Right lobe of liver (tissue), 6 donors: Measurements from ENCODE around the gene RSRP1. TPM values are rescaled to one million over a fixed set of nuclear protein-coding genes. Genes with fewer than 3 reads are reported as not detected.

Experiments used
- ATAC-seq, 4 donors: fragments of 200-7000 bp; cut with Tn5 transposase; one replicate each; pipeline ENCODE4 v1.9.1; 2020; ENCODE audit warnings: mild to moderate bottlenecking in 4 of 4, moderate library complexity in 4 of 4
- DNase-seq, 3 donors: peaks; one replicate each; pipeline ENCODE4 v3.0.0-alpha.2; 2020
- H3K27ac ChIP-seq, 3 donors: fragments of 200-600 bp; one replicate each; pipeline ENCODE4 v1.8.0; 2022
- H3K27me3 ChIP-seq, 2 donors: fragments of 200-600 bp; one replicate each; pipeline ENCODE4 v1.8.0; 2022
- H3K36me3 ChIP-seq, 4 donors: fragments of 200-600 bp; sonication (generic) in 1 of 4; one replicate each; pipeline versions ENCODE4 v1.5.1 to v1.8.0; 2017 to 2022; ENCODE audit warnings: control low read depth in 1 of 4
- H3K4me1 ChIP-seq, 4 donors: fragments of 200-600 bp; sonication (generic) in 1 of 4; one replicate each; pipeline versions ENCODE4 v1.5.1 to v1.8.0; 2017 to 2022; ENCODE audit warnings: control low read depth in 1 of 4
- H3K4me3 ChIP-seq, 3 donors: fragments of 200-600 bp; one replicate each; pipeline ENCODE4 v1.8.0; 2022
- H3K9me3 ChIP-seq, 4 donors: fragments of 200-600 bp; sonication (generic) in 1 of 4; one replicate each; pipeline versions ENCODE4 v1.5.1 to v1.8.0; 2017 to 2022; ENCODE audit warnings: control low read depth in 1 of 4
- POLR2A ChIP-seq: fragments of 450-650 bp; IDR thresholded peaks from one replicate; pipeline ENCODE4 v1.6.1; 2017; ENCODE audit warnings: antibody characterized with exemption, mild to moderate bottlenecking
- WGBS: methylation state at CpG from one replicate; pipeline ENCODE4 v1.1.6; 2018; ENCODE audit warnings: low coverage, low lambda C conversion rate; ENCODE audit not compliant: insufficient coverage; ENCODE audit errors: missing lambda C conversion rate; 5-methylcytosine and 5-hydroxymethylcytosine counted together
- intact Hi-C, 2 donors: fragments of 100-400 bp; cut with DNase I; formaldehyde crosslinking; loops; one replicate each; pipeline versions ENCODE4 v1.11.2 to v1.14.1; 2022
- total RNA-seq, 6 experiments: library from RNA; depleted of rRNA in 2 of 6; stranded (reverse); fragments of >200 nt in 2 of 6; fragmentation: NEBNext Ultra II Directional in 3 of 6; extraction: Animal tissue kit (Norgen Biotek cat#: 25700) in 3 of 6; gene quantifications; one replicate each; pipeline versions ENCODE4 v1.1.0 to v1.2.4, GENCODE V29; 2016 to 2023
- TF ChIP-seq, protein P1 (sequence below), 4 donors: fragments of 200-600 bp in 3 of 4; fragments of 450-650 bp in 1 of 4; IDR thresholded peaks; one replicate each; pipeline versions ENCODE4 v1.5.1 to v1.8.0; 2016 to 2022; ENCODE audit warnings: antibody characterized with exemption in 4 of 4, mild to moderate bottlenecking in 2 of 4
- donor health status: DM: no; HTN: yes; CAD: no.
- donor health status: DM: no; HTN: no; CAD: no.
- donor health status: DM: no; HTN: no; CAD: no.
- donor health status: DM: no; HTN: yes; CAD: no.
- donor health status: DM: no; HTN: yes; CAD: no.

RSRP1 gene
- total RNA-seq, 6 experiments from 2014 or later = 32.1 to 52.1 (median 40.2) TPM

DNA sequence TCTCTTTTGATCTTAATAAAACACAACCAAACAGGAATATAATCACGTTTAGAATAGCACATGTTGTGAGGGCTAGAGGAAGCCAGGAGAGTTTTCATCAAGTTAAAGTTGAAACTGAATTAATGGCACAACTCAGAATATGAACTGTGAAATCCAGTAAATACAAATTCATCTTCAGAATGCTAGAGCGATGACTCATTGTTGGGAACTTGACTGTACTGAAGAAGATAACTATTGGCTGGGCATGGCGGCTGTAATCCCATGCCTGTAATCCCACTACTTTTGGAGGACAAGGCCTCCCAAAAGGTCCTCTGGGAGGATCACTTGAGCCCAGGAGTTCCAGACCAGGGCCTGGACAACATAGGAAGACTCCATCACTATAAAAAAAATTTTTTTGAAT, 23.8 kb downstream of the RSRP1 start:
- no peak overlapping the region for H3K27ac ChIP-seq
- no peak for TF ChIP-seq POLR2A
- TF ChIP-seq, protein P1, sequence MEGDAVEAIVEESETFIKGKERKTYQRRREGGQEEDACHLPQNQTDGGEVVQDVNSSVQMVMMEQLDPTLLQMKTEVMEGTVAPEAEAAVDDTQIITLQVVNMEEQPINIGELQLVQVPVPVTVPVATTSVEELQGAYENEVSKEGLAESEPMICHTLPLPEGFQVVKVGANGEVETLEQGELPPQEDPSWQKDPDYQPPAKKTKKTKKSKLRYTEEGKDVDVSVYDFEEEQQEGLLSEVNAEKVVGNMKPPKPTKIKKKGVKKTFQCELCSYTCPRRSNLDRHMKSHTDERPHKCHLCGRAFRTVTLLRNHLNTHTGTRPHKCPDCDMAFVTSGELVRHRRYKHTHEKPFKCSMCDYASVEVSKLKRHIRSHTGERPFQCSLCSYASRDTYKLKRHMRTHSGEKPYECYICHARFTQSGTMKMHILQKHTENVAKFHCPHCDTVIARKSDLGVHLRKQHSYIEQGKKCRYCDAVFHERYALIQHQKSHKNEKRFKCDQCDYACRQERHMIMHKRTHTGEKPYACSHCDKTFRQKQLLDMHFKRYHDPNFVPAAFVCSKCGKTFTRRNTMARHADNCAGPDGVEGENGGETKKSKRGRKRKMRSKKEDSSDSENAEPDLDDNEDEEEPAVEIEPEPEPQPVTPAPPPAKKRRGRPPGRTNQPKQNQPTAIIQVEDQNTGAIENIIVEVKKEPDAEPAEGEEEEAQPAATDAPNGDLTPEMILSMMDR (IDR thresholded peaks at IDR 0.05) = no peak
- intact Hi-C loops = no loop called here
- no peaks in the 10 kb centered on the region for H3K4me1 ChIP-seq
- no peaks in the 10 kb centered on the region for H3K27me3 ChIP-seq
- no peak overlapping the region for H3K4me3 ChIP-seq
- DNase-seq (no peak), ATAC-seq (no peak)
- peaks cover 6 to 80% (median 39%) of the 10 kb centered on the region in 4 donors for H3K36me3 ChIP-seq
- WGBS = 88% methylated on average over 2 of the region's 3 CpGs
- no peaks in the 10 kb centered on the region for H3K9me3 ChIP-seq

DNA sequence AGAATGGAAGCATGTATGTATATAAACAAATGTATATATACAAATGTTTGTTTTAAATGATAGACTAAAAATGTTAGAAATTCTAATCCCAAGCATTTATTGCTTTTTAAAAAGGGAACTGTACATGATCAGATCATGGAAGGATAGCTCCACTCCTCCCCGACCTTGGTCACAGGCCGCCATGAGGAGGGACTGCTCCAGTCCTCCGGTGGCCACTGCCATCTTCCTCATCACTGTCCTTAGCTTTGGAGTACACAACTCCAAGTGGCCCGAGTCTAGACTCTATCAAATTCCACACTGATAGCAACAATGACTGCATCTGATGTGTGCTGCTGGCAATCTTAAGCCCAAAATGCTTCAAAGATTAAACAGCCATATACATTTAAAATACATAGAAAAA, 24.6 kb downstream of the RSRP1 start:
- intact Hi-C loops = no loop called here
- 97% methylated on average over 4 of the region's 4 CpGs for WGBS
- Histone ChIP-seq H3K27ac (no peak overlapping the region), H3K27me3 (no peaks in the 10 kb centered on the region), H3K9me3 (no peaks in the 10 kb centered on the region), H3K36me3 (peaks cover 5 to 71% (median 32%) of the 10 kb centered on the region in 4 donors), H3K4me3 (no peak overlapping the region), H3K4me1 (no peaks in the 10 kb centered on the region)
- ATAC-seq (no peak), DNase-seq (no peak)
- TF ChIP-seq, protein P1 (IDR thresholded peaks at IDR 0.05) = no peak
- no peak for TF ChIP-seq POLR2A

DNA sequence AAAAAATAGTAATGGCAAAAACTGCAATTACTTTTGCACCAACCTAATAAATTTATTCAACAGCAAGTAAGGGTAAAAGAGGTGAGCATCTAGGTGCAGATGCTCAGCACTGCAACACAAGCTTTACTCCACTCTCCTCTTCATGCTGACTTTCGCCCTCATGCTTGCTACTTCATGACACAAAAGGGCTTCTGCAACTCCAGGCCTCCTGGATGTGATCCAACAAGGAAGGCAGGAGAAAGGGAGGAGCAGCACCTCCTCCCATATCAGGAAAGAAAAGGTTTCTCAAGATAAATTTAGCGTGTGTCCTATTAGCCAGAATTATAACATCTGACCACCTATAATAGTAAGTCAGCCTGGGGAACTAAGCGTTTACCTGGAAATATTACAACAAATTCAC, 26.6 kb downstream of the RSRP1 start:
- no peak overlapping the region for H3K27ac ChIP-seq
- peaks cover 0 to 52% (median 25%) of the 10 kb centered on the region in 4 donors for H3K36me3 ChIP-seq
- TF ChIP-seq, protein P1 (IDR thresholded peaks at IDR 0.05) = no peak
- TF ChIP-seq POLR2A = no peak
- no peaks in the 10 kb centered on the region for H3K4me1 ChIP-seq
- DNase-seq (no peak), ATAC-seq (no peak)
- no peaks in the 10 kb centered on the region for H3K9me3 ChIP-seq
- no peaks in the 10 kb centered on the region for H3K27me3 ChIP-seq
- H3K4me3 ChIP-seq = no peak overlapping the region
- intact Hi-C loops = no loop called here
- WGBS = 87% methylated on average over 3 of the region's 3 CpGs

DNA sequence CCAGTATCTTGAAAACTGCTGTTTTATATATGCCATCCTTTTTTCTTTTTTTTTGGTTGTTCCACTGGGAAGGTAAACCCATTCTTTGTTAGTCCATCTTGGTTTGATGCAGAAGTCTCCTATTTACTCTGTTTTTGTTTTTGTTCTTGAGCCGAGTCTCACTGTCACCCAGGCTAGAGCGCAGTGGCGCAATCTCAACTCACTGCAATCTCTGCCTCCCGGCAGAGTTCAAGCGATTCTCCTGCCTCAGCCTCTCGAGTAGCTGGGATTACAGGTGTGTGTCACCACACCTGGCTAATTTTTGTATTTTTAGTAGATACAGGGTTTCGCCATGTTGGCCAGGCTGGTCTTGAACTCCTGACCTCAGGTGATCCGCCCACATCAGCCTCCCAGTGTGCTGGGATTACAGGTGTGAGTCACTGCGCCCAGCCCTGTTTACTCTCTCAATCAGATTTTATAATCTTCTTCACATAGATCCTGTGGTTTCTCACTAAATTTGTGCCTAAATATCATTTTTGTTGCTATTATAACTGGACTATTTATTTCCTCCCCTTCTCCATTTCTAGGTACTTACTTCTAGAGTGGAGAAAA, 27.5 kb downstream of the RSRP1 start:
- no peak overlapping the region for H3K4me3 ChIP-seq
- H3K27me3 ChIP-seq = no peaks in the 10 kb centered on the region
- no peak for TF ChIP-seq POLR2A
- TF ChIP-seq, protein P1 (IDR thresholded peaks at IDR 0.05) = no peak
- H3K27ac ChIP-seq = no peak overlapping the region
- 83% methylated on average over 8 of the region's 9 CpGs for WGBS
- ATAC-seq (no peak), DNase-seq (no peak)
- no peaks in the 10 kb centered on the region for H3K4me1 ChIP-seq
- peaks cover 0 to 45% (median 22%) of the 10 kb centered on the region in 4 donors for H3K36me3 ChIP-seq
- no peaks in the 10 kb centered on the region for H3K9me3 ChIP-seq
- intact Hi-C loops = no loop called here
